ENCODE measurements around the gene B3GNT8. TPM values are rescaled to one million over a fixed set of nuclear protein-coding genes. Genes with fewer than 3 reads are reported as not detected.
A peak's percentile ranks its signal among the peaks of the same experiment; 100 is the strongest.

The B3GNT8 gene
- total RNA-seq, 2 donors from 2014 or later: 4.0 to 4.2 TPM

DNA sequence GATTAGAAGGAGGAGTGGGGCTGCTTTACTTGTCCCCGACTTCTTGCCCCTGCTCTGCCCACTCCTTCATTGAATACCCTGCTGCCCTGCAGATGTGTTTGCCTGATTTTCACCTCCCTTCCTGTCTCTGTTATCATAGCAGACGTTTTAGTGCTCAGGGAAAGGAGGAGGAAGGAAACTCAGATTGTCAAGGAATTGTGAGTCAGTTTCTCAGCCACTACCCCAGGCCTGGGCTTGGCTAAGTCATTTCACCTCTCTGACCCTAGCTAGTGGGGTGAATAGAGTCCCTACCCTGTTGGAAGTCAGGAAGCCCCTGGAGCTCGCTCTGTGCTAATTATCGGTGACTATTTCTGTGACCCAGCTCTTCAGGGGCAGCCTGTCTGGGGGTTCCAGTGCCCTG lies 25.7 kb downstream of the B3GNT8 start:
- Histone ChIP-seq H3K4me1 (ENCODE audit: control insufficient read depth in 1 of 2, low read depth in 2 of 2) (peaks cover 10 to 11% of the 10 kb centered on the region in 2 donors), H3K27ac (no peak overlapping the region)
- ATAC-seq (ENCODE audit: insufficient number of reproducible peaks, low FRiP score, low read depth): no peak

DNA sequence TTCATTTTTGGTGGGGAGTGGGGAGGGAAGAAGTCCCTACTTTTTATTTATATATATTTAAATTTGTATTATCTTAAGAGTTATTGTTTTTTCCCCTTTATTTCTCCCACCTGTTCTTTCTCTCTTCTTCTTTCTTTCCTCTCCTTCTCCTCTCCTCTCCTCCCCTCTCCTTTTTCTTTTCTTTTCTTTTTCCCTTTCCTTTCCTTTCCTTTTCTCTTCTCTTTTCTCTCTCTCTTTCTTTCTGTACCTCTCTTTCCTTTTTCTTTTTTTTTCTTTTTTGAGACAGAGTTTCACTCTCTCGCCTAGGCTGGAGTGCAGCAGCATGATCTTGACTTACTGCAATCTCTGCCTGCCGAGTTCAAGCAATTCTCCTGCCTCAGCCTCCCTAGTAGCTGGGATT lies 27.6 kb downstream of the B3GNT8 start:
- no peak for DNase-seq (ENCODE audit: low spot score)
- H3K27me3 ChIP-seq (replicated peaks; ENCODE audit: insufficient read depth): no peaks in the 10 kb centered on the region
- H3K9me3 ChIP-seq: no peaks in the 10 kb centered on the region
- no peak overlapping the region for H3K27ac ChIP-seq
- H3K36me3 ChIP-seq: no peaks in the 10 kb centered on the region
- TF ChIP-seq, protein P1, sequence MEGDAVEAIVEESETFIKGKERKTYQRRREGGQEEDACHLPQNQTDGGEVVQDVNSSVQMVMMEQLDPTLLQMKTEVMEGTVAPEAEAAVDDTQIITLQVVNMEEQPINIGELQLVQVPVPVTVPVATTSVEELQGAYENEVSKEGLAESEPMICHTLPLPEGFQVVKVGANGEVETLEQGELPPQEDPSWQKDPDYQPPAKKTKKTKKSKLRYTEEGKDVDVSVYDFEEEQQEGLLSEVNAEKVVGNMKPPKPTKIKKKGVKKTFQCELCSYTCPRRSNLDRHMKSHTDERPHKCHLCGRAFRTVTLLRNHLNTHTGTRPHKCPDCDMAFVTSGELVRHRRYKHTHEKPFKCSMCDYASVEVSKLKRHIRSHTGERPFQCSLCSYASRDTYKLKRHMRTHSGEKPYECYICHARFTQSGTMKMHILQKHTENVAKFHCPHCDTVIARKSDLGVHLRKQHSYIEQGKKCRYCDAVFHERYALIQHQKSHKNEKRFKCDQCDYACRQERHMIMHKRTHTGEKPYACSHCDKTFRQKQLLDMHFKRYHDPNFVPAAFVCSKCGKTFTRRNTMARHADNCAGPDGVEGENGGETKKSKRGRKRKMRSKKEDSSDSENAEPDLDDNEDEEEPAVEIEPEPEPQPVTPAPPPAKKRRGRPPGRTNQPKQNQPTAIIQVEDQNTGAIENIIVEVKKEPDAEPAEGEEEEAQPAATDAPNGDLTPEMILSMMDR (IDR thresholded peaks at IDR 0.05): no peak
- peaks cover 13 to 17% of the 10 kb centered on the region in 2 donors for H3K4me1 ChIP-seq (ENCODE audit: control insufficient read depth in 1 of 2, low read depth in 2 of 2)
- no peak overlapping the region for H3K4me3 ChIP-seq
- no peak for ATAC-seq (ENCODE audit: insufficient number of reproducible peaks, low FRiP score, low read depth)

More for the DNA sequence above, 25.7 kb downstream of the B3GNT8 start:
- Histone ChIP-seq H3K27me3 (replicated peaks; ENCODE audit: insufficient read depth) (no peaks in the 10 kb centered on the region), H3K36me3 (no peaks in the 10 kb centered on the region), H3K4me3 (no peak overlapping the region), H3K9me3 (no peaks in the 10 kb centered on the region)
- no peak for DNase-seq (ENCODE audit: low spot score)
- TF ChIP-seq, protein P1 (IDR thresholded peaks at IDR 0.05): no peak

DNA sequence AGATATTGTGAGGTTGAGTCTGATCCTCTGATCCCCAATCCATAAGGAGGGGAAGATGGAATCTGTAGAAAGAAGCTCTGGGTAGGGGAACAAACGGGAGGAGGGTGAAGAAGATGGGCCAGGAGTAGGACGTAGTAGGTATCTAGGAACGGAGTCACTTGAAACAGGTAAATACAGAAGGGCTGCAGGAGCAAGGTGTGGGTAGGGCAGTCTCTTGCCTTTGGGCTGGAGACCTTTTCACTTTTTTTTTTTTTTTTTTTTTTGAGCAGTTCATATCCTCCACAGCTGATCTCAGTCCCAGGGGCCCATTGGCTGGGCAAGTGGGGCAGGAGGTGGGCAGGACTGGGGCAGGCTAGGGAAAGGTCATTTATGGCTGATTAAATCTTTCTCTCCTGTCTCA lies 28.1 kb downstream of the B3GNT8 start:
- H3K36me3 ChIP-seq: no peaks in the 10 kb centered on the region
- H3K4me1 ChIP-seq (ENCODE audit: control insufficient read depth in 1 of 2, low read depth in 2 of 2): peaks cover 13 to 17% of the 10 kb centered on the region in 2 donors
- no peaks in the 10 kb centered on the region for H3K27me3 ChIP-seq (replicated peaks; ENCODE audit: insufficient read depth)
- no peak for DNase-seq (ENCODE audit: low spot score)
- no peak overlapping the region for H3K27ac ChIP-seq
- H3K4me3 ChIP-seq: peak overlapping the region; percentile 95
- TF ChIP-seq, protein P1 (IDR thresholded peaks at IDR 0.05): no peak
- ATAC-seq (ENCODE audit: insufficient number of reproducible peaks, low FRiP score, low read depth): no peak
- no peaks in the 10 kb centered on the region for H3K9me3 ChIP-seq

DNA sequence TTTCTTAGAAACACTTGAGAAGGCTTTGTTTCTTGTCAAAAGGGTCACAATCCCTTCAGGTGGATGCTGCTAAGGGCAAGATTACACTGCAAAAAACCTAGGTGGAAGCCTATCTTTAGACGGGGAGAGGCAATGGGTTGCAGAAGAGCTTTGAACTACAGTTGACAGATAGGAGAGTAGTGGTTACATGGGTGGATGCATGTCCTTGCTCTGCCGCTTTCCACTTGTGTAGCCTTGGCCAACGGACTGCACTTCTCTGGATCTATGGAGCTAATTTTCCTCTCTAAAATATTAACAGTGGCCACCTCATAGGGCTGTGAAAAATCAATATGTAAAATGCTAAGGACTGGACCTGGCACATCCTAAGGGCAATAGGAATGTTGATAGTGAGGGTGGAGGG lies 28.6 kb downstream of the B3GNT8 start:
- ATAC-seq (ENCODE audit: insufficient number of reproducible peaks, low FRiP score, low read depth) (no peak), DNase-seq (ENCODE audit: low spot score) (no peak)
- TF ChIP-seq, protein P1 (IDR thresholded peaks at IDR 0.05): no peak
- Histone ChIP-seq H3K4me3 (peak overlapping the region; percentile 95), H3K9me3 (no peaks in the 10 kb centered on the region), H3K27ac (peak overlapping the region in 1 of 2 donors; percentile 92), H3K36me3 (no peaks in the 10 kb centered on the region), H3K4me1 (ENCODE audit: control insufficient read depth in 1 of 2, low read depth in 2 of 2) (peaks cover 13 to 17% of the 10 kb centered on the region in 2 donors), H3K27me3 (replicated peaks; ENCODE audit: insufficient read depth) (no peaks in the 10 kb centered on the region)

DNA sequence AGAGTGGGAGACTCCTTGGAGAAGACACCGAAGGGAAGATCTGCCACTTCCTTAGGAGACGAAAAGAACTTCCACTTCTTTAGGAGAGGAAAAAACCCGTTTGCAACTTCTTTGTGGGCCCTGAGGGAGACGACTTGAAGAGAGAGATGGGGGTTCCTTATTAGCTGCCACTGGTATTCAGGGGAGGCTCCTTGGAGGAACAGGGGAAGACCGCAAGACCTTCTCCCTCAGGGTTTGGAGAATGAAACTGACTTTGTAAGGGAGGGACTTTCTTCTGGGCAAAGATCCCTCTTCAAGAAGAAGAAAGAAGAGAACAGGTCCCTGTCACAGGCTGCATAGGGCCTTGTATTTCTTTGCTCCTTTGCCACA lies 29.1 kb downstream of the B3GNT8 start:
- no peaks in the 10 kb centered on the region for H3K27me3 ChIP-seq (replicated peaks; ENCODE audit: insufficient read depth)
- ATAC-seq (ENCODE audit: insufficient number of reproducible peaks, low FRiP score, low read depth): no peak
- no peaks in the 10 kb centered on the region for H3K36me3 ChIP-seq
- H3K4me1 ChIP-seq (ENCODE audit: control insufficient read depth in 1 of 2, low read depth in 2 of 2): peaks cover 13 to 17% of the 10 kb centered on the region in 2 donors
- no peaks in the 10 kb centered on the region for H3K9me3 ChIP-seq
- peak overlapping the region; percentile 95 for H3K4me3 ChIP-seq
- H3K27ac ChIP-seq: peak overlapping the region; percentile 83 to 92
- TF ChIP-seq, protein P1 (IDR thresholded peaks at IDR 0.05): no peak
- no peak for DNase-seq (ENCODE audit: low spot score)

All from thoracic aorta (tissue), 2 donors.